Glutamatergic neuron (in vitro differentiated cells): ENCODE results near the gene VWF. TPM values are rescaled to one million over a fixed set of nuclear protein-coding genes. Genes with fewer than 3 reads are reported as not detected.

Experiments used
- DNase-seq: peaks from one replicate; pipeline ENCODE4 v3.0.0; 2022
- H3K27ac Mint-ChIP-seq: one replicate; pipeline ENCODE4 v1.8.0; 2020; ENCODE audit warnings: mild to moderate bottlenecking, mixed read lengths, inconsistent platforms; ENCODE audit not compliant: unreplicated experiment
- H3K27me3 Mint-ChIP-seq: one replicate; pipeline ENCODE4 v1.8.0; 2020; ENCODE audit warnings: mild to moderate bottlenecking, moderate library complexity, mixed read lengths, inconsistent platforms; ENCODE audit not compliant: unreplicated experiment
- H3K36me3 Mint-ChIP-seq: one replicate; pipeline ENCODE4 v1.8.0; 2020; ENCODE audit warnings: mild to moderate bottlenecking, mixed read lengths, inconsistent platforms; ENCODE audit not compliant: unreplicated experiment
- H3K4me1 Mint-ChIP-seq: one replicate; pipeline ENCODE4 v1.8.0; 2020; ENCODE audit warnings: mild to moderate bottlenecking, low read depth, mixed read lengths, inconsistent platforms; ENCODE audit not compliant: unreplicated experiment
- H3K4me3 Mint-ChIP-seq: one replicate; pipeline ENCODE4 v1.8.0; 2020; ENCODE audit warnings: mild to moderate bottlenecking, mixed read lengths, inconsistent platforms; ENCODE audit not compliant: unreplicated experiment
- H3K9me3 Mint-ChIP-seq: one replicate; pipeline ENCODE4 v1.8.0; 2020; ENCODE audit warnings: mild to moderate bottlenecking, moderate library complexity, mixed read lengths, inconsistent platforms; ENCODE audit not compliant: unreplicated experiment
- CTCF ChIP-seq: fragments of 200-600 bp; sonication (generic); IDR thresholded peaks from one replicate; pipeline ENCODE4 v1.5.0; 2021; ENCODE audit not compliant: partially characterized antibody, unreplicated experiment
- total RNA-seq: library from RNA; stranded (reverse); fragmentation: NEBNext Ultra II Directional; extraction: Animal tissue kit (Norgen Biotek cat#: 25700); gene quantifications from one replicate; pipeline ENCODE4 v1.2.1, GENCODE V29; 2021; ENCODE audit not compliant: unreplicated experiment

VWF gene
- total RNA-seq, 1 donor from 2014 or later = 0.37 TPM

DNA sequence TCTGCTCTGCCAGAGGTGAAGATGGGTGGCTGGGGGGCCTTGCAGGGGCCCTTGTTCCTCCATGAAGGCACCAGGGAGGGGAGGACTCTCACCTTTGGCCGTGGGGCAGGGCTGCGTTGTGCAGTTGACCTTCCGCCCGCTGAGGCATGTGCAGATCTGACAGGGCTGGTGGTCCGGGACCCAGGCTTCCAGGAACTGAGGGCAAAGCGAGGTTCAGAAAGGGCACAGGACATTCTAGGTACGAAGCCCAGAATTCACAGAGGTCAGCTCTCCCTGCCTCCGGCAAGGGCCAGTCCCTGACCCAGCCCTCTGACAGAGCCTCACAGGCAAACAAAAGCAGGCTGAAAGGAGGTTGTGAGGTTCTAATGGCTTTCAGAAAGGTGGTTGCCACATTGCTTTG lies 139.0 kb downstream of the VWF start:
- H3K27me3 Mint-ChIP-seq = peaks cover 2% of the 10 kb centered on the region
- no peaks in the 10 kb centered on the region for H3K4me1 Mint-ChIP-seq
- H3K36me3 Mint-ChIP-seq = no peaks in the 10 kb centered on the region
- peaks cover under 1% of the 10 kb centered on the region for H3K9me3 Mint-ChIP-seq
- no peak overlapping the region for H3K4me3 Mint-ChIP-seq
- H3K27ac Mint-ChIP-seq = no peak overlapping the region
- no peak for TF ChIP-seq CTCF
- no peak for DNase-seq

- Mint-ChIP-seq H3K4me3 (no peak overlapping the region), H3K36me3 (no peaks in the 10 kb centered on the region), H3K27me3 (peaks cover 2% of the 10 kb centered on the region), H3K4me1 (no peaks in the 10 kb centered on the region), H3K9me3 (peaks cover 3% of the 10 kb centered on the region), H3K27ac (no peak overlapping the region)
- TF ChIP-seq CTCF = no peak
- no peak for DNase-seq
Measured at GRCh38 chr12:5984873-5985272, 139.6 kb downstream of the VWF start.

DNA sequence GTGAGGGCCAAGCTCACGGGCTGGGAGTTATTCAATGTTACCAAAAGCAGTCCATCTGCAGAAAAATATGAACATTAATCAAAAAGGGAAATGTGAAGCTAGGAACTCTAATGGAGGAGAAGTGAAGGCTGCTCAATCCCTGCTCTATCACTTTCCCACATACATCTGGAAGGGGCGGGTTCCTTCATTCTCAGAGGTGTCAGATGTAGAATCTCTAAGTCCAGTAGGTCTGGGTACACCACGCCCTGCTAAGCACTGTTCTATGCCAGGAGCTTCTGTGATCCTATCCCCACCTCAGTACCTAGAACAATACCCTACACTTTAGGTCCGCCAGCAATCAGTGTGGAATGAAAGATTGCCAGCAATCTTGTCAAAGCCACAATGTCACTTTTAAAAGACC lies 142.4 kb downstream of the VWF start:
- no peak for DNase-seq

GRCh38 chr12:5977556-5977955 lies 146.9 kb downstream of the VWF start:
- Mint-ChIP-seq H3K36me3 (no peaks in the 10 kb centered on the region), H3K27me3 (peaks cover 5% of the 10 kb centered on the region), H3K9me3 (peaks cover 3% of the 10 kb centered on the region), H3K4me1 (no peaks in the 10 kb centered on the region), H3K4me3 (no peak overlapping the region), H3K27ac (no peak overlapping the region)
- DNase-seq = no peak
- no peak for TF ChIP-seq CTCF

More for the DNA sequence above, 142.4 kb downstream of the VWF start:
- no peak overlapping the region for H3K27ac Mint-ChIP-seq
- no peaks in the 10 kb centered on the region for H3K36me3 Mint-ChIP-seq
- H3K9me3 Mint-ChIP-seq = peaks cover 3% of the 10 kb centered on the region
- H3K4me3 Mint-ChIP-seq = no peak overlapping the region
- TF ChIP-seq CTCF = no peak
- H3K4me1 Mint-ChIP-seq = no peaks in the 10 kb centered on the region
- H3K27me3 Mint-ChIP-seq = peaks cover 2% of the 10 kb centered on the region

DNA sequence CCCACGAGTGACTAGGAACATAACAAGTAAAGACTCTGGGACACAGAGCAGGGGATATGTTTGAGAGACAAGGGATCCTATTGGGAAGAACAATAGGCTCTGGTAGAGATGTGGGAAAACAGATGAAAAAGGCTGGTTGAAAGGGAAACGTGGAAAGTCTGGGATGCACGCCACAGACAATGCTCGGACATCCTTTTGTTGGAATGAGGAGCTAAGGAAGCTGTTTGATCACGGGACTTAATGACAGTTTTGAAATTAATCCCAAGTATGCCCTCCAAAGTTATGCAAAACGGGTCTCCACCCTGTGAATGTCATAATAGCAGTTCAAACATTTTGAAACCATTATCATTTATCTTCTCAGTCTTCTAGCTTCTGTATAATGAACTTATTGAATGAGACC lies 147.8 kb downstream of the VWF start:
- no peak overlapping the region for H3K4me3 Mint-ChIP-seq
- no peaks in the 10 kb centered on the region for H3K36me3 Mint-ChIP-seq
- peaks cover 3% of the 10 kb centered on the region for H3K9me3 Mint-ChIP-seq
- no peak for TF ChIP-seq CTCF
- no peak overlapping the region for H3K27ac Mint-ChIP-seq
- DNase-seq = no peak
- peaks cover 7% of the 10 kb centered on the region for H3K27me3 Mint-ChIP-seq
- H3K4me1 Mint-ChIP-seq = peaks cover 2% of the 10 kb centered on the region
